ENCODE data around the gene PCDH9.

DNA sequence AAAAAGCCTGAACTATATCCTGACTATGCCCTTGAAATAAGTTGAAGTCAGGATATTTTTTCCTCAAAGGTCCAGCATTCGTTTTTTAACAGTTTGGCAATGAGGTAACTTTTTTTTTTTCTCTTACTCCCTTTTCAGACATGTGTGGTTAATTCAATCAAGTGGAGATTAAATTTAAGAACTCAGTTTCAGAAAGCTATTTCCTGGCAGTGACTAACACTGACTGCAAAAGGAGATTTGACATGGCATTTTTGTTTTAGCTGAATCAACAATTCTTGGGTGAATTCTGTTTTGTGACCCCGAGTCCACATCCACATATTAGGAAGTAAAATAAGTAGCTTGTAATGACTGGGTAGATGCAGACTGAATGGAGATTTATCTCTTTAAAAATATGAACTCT lies 716.4 kb downstream of the PCDH9 start:
- TF ChIP-seq POLR2AphosphoS5 (IDR thresholded peaks at IDR 0.05; ENCODE audit: low read depth, low read length) (no peak), SIN3A (IDR thresholded peaks at IDR 0.05; ENCODE audit: borderline replicate concordance, insufficient read depth, low read depth, low read length) (no peak)
- TF ChIP-seq, protein P1, sequence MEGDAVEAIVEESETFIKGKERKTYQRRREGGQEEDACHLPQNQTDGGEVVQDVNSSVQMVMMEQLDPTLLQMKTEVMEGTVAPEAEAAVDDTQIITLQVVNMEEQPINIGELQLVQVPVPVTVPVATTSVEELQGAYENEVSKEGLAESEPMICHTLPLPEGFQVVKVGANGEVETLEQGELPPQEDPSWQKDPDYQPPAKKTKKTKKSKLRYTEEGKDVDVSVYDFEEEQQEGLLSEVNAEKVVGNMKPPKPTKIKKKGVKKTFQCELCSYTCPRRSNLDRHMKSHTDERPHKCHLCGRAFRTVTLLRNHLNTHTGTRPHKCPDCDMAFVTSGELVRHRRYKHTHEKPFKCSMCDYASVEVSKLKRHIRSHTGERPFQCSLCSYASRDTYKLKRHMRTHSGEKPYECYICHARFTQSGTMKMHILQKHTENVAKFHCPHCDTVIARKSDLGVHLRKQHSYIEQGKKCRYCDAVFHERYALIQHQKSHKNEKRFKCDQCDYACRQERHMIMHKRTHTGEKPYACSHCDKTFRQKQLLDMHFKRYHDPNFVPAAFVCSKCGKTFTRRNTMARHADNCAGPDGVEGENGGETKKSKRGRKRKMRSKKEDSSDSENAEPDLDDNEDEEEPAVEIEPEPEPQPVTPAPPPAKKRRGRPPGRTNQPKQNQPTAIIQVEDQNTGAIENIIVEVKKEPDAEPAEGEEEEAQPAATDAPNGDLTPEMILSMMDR (IDR thresholded peaks at IDR 0.05), result no peak
- TF ChIP-seq, protein P2, sequence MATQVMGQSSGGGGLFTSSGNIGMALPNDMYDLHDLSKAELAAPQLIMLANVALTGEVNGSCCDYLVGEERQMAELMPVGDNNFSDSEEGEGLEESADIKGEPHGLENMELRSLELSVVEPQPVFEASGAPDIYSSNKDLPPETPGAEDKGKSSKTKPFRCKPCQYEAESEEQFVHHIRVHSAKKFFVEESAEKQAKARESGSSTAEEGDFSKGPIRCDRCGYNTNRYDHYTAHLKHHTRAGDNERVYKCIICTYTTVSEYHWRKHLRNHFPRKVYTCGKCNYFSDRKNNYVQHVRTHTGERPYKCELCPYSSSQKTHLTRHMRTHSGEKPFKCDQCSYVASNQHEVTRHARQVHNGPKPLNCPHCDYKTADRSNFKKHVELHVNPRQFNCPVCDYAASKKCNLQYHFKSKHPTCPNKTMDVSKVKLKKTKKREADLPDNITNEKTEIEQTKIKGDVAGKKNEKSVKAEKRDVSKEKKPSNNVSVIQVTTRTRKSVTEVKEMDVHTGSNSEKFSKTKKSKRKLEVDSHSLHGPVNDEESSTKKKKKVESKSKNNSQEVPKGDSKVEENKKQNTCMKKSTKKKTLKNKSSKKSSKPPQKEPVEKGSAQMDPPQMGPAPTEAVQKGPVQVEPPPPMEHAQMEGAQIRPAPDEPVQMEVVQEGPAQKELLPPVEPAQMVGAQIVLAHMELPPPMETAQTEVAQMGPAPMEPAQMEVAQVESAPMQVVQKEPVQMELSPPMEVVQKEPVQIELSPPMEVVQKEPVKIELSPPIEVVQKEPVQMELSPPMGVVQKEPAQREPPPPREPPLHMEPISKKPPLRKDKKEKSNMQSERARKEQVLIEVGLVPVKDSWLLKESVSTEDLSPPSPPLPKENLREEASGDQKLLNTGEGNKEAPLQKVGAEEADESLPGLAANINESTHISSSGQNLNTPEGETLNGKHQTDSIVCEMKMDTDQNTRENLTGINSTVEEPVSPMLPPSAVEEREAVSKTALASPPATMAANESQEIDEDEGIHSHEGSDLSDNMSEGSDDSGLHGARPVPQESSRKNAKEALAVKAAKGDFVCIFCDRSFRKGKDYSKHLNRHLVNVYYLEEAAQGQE (IDR thresholded peaks at IDR 0.05; ENCODE audit: insufficient read depth in 1 of 2, low read depth in 2 of 2, low read length in 1 of 2), result no peak
